HG03139 (cell line): ENCODE data around the gene IFITM5.

Experiments used
- ATAC-seq: cut with Tn5 transposase; IDR thresholded peaks from one replicate; pipeline ENCODE4 v1.9.1; 2021; ENCODE audit not compliant: unreplicated experiment

The IFITM5 gene

DNA sequence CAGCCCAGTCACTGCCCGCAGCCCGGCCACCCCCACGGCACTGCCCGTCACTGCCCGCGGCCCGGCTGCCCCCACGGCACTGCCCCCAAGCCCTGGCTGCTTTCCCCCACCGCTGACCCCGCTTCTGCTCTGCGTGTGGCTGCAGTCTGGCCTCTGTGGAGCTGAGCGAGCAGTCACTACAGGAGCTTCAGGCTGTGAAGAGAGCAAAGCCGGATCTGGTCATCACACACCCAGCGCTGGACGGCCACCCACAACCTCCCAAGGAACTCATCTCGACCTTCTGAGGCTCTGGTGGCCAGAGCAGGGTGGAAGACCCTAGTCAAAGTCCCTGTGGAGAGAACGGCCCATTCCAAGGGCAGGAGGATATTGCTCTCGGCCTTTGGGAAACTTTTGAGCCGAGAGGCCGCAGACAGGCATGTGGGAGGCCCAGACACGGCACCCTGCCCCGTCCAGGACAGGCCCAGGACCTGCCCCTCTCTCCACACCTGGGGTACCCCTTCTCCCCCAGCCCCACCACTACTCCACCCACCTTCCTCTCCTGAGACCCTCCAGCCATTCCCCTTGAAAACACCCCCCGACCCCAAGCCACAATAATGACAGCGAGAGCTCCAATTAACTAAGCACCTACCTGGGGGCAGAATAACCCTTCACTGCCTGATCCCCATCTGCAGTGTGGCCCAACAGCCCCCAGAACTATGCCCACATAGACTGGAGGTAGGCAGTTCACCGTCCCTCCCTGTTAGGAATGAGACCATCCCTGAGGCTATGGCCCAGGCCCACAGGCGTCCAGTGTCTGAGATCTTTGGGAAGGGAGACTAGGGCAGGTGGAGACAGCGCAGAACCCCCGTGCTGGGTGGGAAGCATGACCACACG is 14.1 kb downstream of the IFITM5 start:
- ATAC-seq, result no peak

GRCh38 chr11:284105-285020 is 15.0 kb downstream of the IFITM5 start:
- ATAC-seq, result no peak

GRCh38 chr11:283405-284104 is 15.8 kb downstream of the IFITM5 start:
- no peak for ATAC-seq

- no peak for ATAC-seq
These were observed 16.5 kb downstream of the IFITM5 start for GRCh38 chr11:282630-283360.

- no peak for ATAC-seq
These were observed 17.2 kb downstream of the IFITM5 start for GRCh38 chr11:282171-282570.

- no peak for ATAC-seq
These were observed 17.7 kb downstream of the IFITM5 start for GRCh38 chr11:281486-282161.

DNA sequence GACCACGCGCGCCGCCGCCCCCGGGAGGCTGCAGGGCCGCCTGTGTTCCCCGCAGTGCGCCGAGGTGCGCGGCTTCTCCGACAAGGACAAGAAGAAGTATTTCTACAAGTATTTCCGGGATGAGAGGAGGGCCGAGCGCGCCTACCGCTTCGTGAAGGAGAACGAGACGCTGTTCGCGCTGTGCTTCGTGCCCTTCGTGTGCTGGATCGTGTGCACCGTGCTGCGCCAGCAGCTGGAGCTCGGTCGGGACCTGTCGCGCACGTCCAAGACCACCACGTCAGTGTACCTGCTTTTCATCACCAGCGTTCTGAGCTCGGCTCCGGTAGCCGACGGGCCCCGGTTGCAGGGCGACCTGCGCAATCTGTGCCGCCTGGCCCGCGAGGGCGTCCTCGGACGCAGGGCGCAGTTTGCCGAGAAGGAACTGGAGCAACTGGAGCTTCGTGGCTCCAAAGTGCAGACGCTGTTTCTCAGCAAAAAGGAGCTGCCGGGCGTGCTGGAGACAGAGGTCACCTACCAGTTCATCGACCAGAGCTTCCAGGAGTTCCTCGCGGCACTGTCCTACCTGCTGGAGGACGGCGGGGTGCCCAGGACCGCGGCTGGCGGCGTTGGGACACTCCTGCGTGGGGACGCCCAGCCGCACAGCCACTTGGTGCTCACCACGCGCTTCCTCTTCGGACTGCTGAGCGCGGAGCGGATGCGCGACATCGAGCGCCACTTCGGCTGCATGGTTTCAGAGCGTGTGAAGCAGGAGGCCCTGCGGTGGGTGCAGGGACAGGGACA is 18.4 kb downstream of the IFITM5 start:
- ATAC-seq, result no peak

DNA sequence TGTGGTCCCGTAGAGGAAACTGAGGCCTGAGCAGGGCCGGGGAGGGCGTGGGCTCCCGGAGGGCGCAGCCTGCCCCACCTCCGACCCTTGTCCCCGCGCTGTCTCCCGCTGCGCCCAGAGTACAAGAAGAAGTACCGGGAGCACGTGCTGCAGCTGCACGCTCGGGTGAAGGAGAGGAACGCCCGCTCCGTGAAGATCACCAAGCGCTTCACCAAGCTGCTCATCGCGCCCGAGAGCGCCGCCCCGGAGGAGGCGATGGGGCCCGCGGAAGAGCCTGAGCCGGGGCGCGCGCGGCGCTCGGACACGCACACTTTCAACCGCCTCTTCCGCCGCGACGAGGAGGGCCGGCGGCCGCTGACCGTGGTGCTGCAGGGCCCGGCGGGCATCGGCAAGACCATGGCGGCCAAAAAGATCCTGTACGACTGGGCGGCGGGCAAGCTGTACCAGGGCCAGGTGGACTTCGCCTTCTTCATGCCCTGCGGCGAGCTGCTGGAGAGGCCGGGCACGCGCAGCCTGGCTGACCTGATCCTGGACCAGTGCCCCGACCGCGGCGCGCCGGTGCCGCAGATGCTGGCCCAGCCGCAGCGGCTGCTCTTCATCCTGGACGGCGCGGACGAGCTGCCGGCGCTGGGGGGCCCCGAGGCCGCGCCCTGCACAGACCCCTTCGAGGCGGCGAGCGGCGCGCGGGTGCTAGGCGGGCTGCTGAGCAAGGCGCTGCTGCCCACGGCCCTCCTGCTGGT is 19.2 kb downstream of the IFITM5 start:
- ATAC-seq, result no peak

DNA sequence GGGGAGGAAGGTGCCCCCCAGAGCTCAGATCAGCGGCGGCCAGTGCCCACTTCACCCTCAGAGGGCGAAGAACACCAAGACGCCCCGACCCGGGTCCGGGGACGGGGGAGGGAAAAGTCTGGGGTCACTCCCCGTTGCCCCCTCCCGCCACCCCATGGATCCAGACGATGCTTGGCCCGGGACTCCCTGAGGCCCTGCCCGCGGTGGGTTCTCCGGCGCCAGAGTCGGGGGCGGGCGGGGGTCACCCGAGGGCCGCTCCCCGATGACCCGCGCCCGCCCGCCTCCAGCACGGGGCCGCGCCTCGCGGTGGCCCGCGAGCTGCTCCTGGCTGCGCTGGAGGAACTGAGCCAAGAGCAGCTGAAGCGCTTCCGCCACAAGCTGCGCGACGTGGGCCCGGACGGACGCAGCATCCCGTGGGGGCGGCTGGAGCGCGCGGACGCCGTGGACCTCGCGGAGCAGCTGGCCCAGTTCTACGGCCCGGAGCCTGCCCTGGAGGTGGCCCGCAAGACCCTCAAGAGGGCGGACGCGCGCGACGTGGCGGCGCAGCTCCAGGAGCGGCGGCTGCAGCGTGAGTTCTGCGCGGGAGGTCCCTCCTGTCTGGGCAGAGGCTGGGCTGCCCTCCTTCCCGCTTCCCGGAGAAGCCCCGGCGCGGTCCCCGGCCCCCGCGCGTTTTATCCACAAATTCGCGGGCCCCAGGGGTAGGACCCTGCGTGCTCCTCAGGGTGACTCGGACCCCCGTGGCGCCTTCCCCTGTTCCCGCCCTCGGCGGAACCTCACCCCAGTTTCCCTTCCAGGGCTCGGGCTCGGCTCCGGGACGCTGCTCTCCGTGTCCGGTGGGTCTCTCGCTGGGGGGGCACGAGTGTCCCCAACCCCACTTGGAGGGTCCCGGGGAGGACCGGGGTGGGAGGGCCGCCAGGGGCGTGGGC is 20.0 kb downstream of the IFITM5 start:
- ATAC-seq, result no peak

- no peak for ATAC-seq
These were observed 21.1 kb downstream of the IFITM5 start, which contains the start of gene NLRP6 for GRCh38 chr11:278001-278951. Gene NLRP6, plus strand, starts transcription at chr11:278407. Its CDS starts 163 bp downstream, at chr11:278570.

GRCh38 chr11:276219-276618 is 23.1 kb downstream of the IFITM5 start:
- ATAC-seq, result no peak

GRCh38 chr11:272931-273198 is 26.5 kb downstream of the IFITM5 start:
- ATAC-seq, result no peak

GRCh38 chr11:272195-272930 is 27.0 kb downstream of the IFITM5 start:
- no peak for ATAC-seq

- no peak for ATAC-seq
These were observed 28.0 kb downstream of the IFITM5 start for GRCh38 chr11:271319-271715.

- ATAC-seq, result no peak
These were observed 28.6 kb downstream of the IFITM5 start for GRCh38 chr11:270451-271318.
